ENCODE results near the gene ZNF568.

Gene ZNF568

GRCh38 chr19:36999313-36999712, 83.2 kb downstream of the ZNF568 start:
- no peak for DNase-seq (ENCODE audit: low spot score)

- DNase-seq (ENCODE audit: low spot score), result no peak
These were observed 91.6 kb downstream of the ZNF568 start for GRCh38 chr19:37007587-37008220.

- no peak for DNase-seq (ENCODE audit: low spot score)
These were observed 93.7 kb downstream of the ZNF568 start for GRCh38 chr19:37009871-37010270.

DNA sequence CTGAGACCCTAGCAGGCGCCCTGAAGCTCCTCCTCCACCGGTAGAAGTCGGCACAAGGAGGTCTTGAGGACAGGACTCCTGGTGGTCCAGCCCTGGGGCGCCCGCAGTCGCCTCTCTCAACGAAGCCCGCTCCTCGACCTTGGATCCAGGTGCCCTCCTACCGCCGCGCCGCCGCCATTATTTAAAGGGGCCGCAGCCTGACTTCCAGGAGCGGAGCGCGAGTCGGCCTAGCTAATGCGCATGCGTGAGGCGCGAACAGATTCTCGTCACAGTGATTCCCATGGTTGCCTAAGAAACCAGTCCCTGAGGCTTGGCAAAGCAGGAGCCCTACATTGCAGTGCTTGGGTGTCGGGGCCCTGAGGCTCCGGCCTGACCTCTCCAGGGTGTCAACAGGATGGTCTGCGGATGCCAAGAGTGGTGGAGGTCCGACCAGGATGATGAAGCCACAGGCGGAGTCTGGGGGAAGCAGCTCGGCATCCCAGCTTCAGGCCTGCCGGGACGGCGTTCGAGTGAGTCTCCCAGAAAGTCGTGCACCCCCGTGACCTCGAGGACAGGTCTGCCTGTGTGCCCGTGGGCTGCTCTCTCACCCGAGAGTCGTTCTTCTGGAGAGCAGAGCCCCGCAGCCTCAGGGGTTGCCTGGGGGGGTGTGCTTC, 96.1 kb downstream of the ZNF568 start:
- no peak for DNase-seq (ENCODE audit: low spot score)

DNA sequence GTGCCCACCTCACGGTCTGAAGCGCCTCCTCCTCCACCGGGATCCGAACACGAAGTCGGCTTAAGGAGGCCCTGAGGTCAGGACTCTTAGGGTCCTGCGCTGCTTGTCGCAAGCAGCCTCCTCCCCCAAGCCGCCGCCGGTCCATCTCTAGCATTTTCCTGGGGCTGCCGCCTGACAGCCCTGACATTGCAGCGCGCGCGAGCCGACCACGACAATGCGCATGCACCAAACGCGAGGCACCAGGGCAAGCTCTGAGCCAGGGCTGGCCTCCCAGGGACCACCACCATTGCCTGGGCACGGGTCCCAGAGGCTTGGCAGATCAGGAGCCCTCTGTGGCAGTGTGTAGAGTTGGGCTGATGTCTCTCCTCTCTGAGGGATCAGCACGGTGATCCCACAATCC, 98.3 kb downstream of the ZNF568 start:
- no peak for DNase-seq (ENCODE audit: low spot score)

DNA sequence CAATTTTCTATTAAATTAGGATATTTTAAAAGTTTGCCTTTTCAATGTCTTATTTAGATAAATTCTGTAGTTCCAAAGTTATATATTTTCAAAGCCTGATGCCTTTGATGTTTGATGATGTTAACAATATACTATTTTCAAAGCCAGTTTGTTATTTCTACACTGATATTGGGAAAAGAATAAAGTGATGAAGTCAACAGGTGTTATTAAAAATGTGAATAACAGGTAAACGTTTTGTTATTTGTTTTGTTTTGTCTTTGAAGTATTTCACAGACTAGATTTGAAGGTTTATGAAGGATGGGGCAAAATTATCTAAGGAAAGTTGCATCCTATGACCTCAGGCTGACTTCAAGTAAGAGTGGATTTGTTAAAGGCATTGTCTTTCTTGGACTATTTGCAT, 129.0 kb downstream of the ZNF568 start:
- DNase-seq (ENCODE audit: low spot score), result no peak

Measured in D341Med (cell line).